Thymus (tissue), 11 donors: ENCODE results near the gene TMEM138. TPM values are rescaled to one million over a fixed set of nuclear protein-coding genes. Genes with fewer than 3 reads are reported as not detected.

Source experiments
- DNase-seq, 9 donors: peaks; one replicate each; pipeline ENCODE4 v3.0.0-alpha.2; 2013; ENCODE audit warnings: low spot score in 9 of 9, low read depth in 6 of 9, missing footprints in 1 of 9
- H3K27ac ChIP-seq, 2 donors: one replicate each; pipeline ENCODE4 v1.5.1; 2013; ENCODE audit warnings: control low read depth in 1 of 2, low read depth in 1 of 2, low read length in 1 of 2, mild to moderate bottlenecking in 1 of 2, moderate library complexity in 1 of 2
- H3K27me3 ChIP-seq, 2 donors: one replicate each; pipeline ENCODE4 v1.5.1; 2013; ENCODE audit warnings: low read length in 1 of 2; ENCODE audit not compliant: control insufficient read depth in 2 of 2, insufficient read depth in 1 of 2
- H3K36me3 ChIP-seq, 2 donors: one replicate each; pipeline ENCODE4 v1.5.1; 2013; ENCODE audit warnings: low read length in 1 of 2, mild to moderate bottlenecking in 1 of 2, moderate library complexity in 1 of 2; ENCODE audit not compliant: control insufficient read depth in 2 of 2, insufficient read depth in 2 of 2
- H3K4me1 ChIP-seq, 2 donors: one replicate each; pipeline ENCODE4 v1.5.1; 2013; ENCODE audit warnings: low read length in 2 of 2; ENCODE audit not compliant: control insufficient read depth in 2 of 2, insufficient read depth in 2 of 2
- H3K4me3 ChIP-seq, 2 donors: one replicate each; pipeline ENCODE4 v1.5.1; 2013; ENCODE audit warnings: low read length in 2 of 2, control low read depth in 1 of 2, mild to moderate bottlenecking in 1 of 2
- H3K9me3 ChIP-seq, 2 donors: one replicate each; pipeline ENCODE4 v1.5.1; 2013; ENCODE audit warnings: low read length in 1 of 2, mild to moderate bottlenecking in 1 of 2; ENCODE audit not compliant: control insufficient read depth in 2 of 2, insufficient read depth in 1 of 2
- WGBS: extraction: QIAGEN DNeasy Blood & Tissue Kit; methylation state at CpG from one replicate; pipeline ENCODE4 v1.1.7; 2013; 5-methylcytosine and 5-hydroxymethylcytosine counted together
- polyA plus RNA-seq: library from polyadenylated mRNA; stranded (reverse); fragments of 200-250 nt; gene quantifications from one replicate; pipeline ENCODE4 v1.2.3, GENCODE V29; 2013
- total RNA-seq: library from RNA; stranded (reverse); fragments of 120-200 nt; gene quantifications from one replicate; pipeline ENCODE4 v1.2.4, GENCODE V29; 2013
- donor health status: healthy.

Gene TMEM138
- total and polyA plus RNA-seq, 2 donors, result 26.3 to 53.3 TPM

GRCh38 chr11:61347916-61348461 lies 14.2 kb upstream of the TMEM138 start:
- DNase-seq, result no peak
- Histone ChIP-seq H3K27ac (no peak overlapping the region), H3K4me1 (peaks cover 0 to 3% of the 10 kb centered on the region in 2 donors), H3K9me3 (no peaks in the 10 kb centered on the region), H3K27me3 (no peaks in the 10 kb centered on the region), H3K4me3 (no peak overlapping the region), H3K36me3 (peaks cover 44 to 49% of the 10 kb centered on the region in 2 donors)
- WGBS, result 95% methylated on average over 11 of the region's 11 CpGs

GRCh38 chr11:61349189-61349751 lies 12.9 kb upstream of the TMEM138 start:
- DNase-seq, result no peak
- Histone ChIP-seq H3K27me3 (no peaks in the 10 kb centered on the region), H3K36me3 (peaks cover 49 to 60% of the 10 kb centered on the region in 2 donors), H3K4me1 (peaks cover 0 to 3% of the 10 kb centered on the region in 2 donors), H3K4me3 (no peak overlapping the region), H3K9me3 (no peaks in the 10 kb centered on the region), H3K27ac (no peak overlapping the region)
- 98% methylated on average over 12 of the region's 12 CpGs for WGBS

- no peak overlapping the region for H3K4me3 ChIP-seq
- no peak for DNase-seq
Measured at GRCh38 chr11:61349916-61350315, 12.3 kb upstream of the TMEM138 start.

GRCh38 chr11:61350336-61350735 lies 11.8 kb upstream of the TMEM138 start:
- Histone ChIP-seq H3K27me3 (no peaks in the 10 kb centered on the region), H3K36me3 (peaks cover 49 to 64% of the 10 kb centered on the region in 2 donors), H3K4me3 (no peak overlapping the region), H3K27ac (no peak overlapping the region), H3K9me3 (no peaks in the 10 kb centered on the region), H3K4me1 (peaks cover 0 to 3% of the 10 kb centered on the region in 2 donors)
- no peak for DNase-seq
- WGBS, result 97% methylated on average over 1 of the region's 1 CpG

More at GRCh38 chr11:61349916-61350315, 12.3 kb upstream of the TMEM138 start:
- 98% methylated on average over 10 of the region's 10 CpGs for WGBS
- Histone ChIP-seq H3K4me1 (peaks cover 0 to 3% of the 10 kb centered on the region in 2 donors), H3K36me3 (peaks cover 49 to 64% of the 10 kb centered on the region in 2 donors), H3K27ac (no peak overlapping the region), H3K9me3 (no peaks in the 10 kb centered on the region), H3K27me3 (no peaks in the 10 kb centered on the region)

GRCh38 chr11:61350803-61351202 lies 11.4 kb upstream of the TMEM138 start:
- no peaks in the 10 kb centered on the region for H3K27me3 ChIP-seq
- DNase-seq, result no peak
- peaks cover 48 to 61% of the 10 kb centered on the region in 2 donors for H3K36me3 ChIP-seq
- peaks cover 0 to 3% of the 10 kb centered on the region in 2 donors for H3K4me1 ChIP-seq
- H3K9me3 ChIP-seq, result no peaks in the 10 kb centered on the region
- H3K4me3 ChIP-seq, result no peak overlapping the region
- 97% methylated on average over 8 of the region's 8 CpGs for WGBS
- no peak overlapping the region for H3K27ac ChIP-seq

GRCh38 chr11:61352038-61352437 lies 10.1 kb upstream of the TMEM138 start:
- WGBS, result 86% methylated on average over 8 of the region's 8 CpGs
- Histone ChIP-seq H3K27ac (no peak overlapping the region), H3K9me3 (no peaks in the 10 kb centered on the region), H3K36me3 (peaks cover 43 to 60% of the 10 kb centered on the region in 2 donors), H3K4me3 (no peak overlapping the region), H3K4me1 (no peaks in the 10 kb centered on the region), H3K27me3 (no peaks in the 10 kb centered on the region)
- no peak for DNase-seq

GRCh38 chr11:61353131-61354067 lies 8.8 kb upstream of the TMEM138 start:
- Histone ChIP-seq H3K9me3 (no peaks in the 10 kb centered on the region), H3K27me3 (no peaks in the 10 kb centered on the region), H3K4me3 (no peak overlapping the region), H3K4me1 (no peaks in the 10 kb centered on the region), H3K36me3 (peaks cover 43 to 51% of the 10 kb centered on the region in 2 donors), H3K27ac (no peak overlapping the region)
- DNase-seq, result no peak
- 96% methylated on average over 15 of the region's 15 CpGs for WGBS

- Histone ChIP-seq H3K27me3 (no peaks in the 10 kb centered on the region), H3K27ac (no peak overlapping the region), H3K4me3 (no peak overlapping the region), H3K9me3 (no peaks in the 10 kb centered on the region), H3K36me3 (peaks cover 35 to 44% of the 10 kb centered on the region in 2 donors), H3K4me1 (no peaks in the 10 kb centered on the region)
- no peak for DNase-seq
- 99% methylated on average over 2 of the region's 2 CpGs for WGBS
Measured at GRCh38 chr11:61354208-61354607, 8.0 kb upstream of the TMEM138 start.

GRCh38 chr11:61356706-61357105 lies 5.5 kb upstream of the TMEM138 start:
- Histone ChIP-seq H3K36me3 (peaks cover 15 to 25% of the 10 kb centered on the region in 2 donors), H3K4me1 (peaks cover 6 to 10% of the 10 kb centered on the region in 2 donors), H3K9me3 (no peaks in the 10 kb centered on the region), H3K27me3 (no peaks in the 10 kb centered on the region), H3K27ac (peak overlapping the region in 1 of 2 donors; percentile 47), H3K4me3 (no peak overlapping the region)
- 99% methylated on average over 4 of the region's 4 CpGs for WGBS
- no peak for DNase-seq
